HepG2 (cell line): ENCODE measurements around the gene SDK1. TPM values are rescaled to one million over a fixed set of nuclear protein-coding genes. Genes with fewer than 3 reads are reported as not detected.

Experiments
- ATM ChIP-seq: fragments of 450-650 bp; IDR thresholded peaks from 2 replicates; pipeline ENCODE4 v1.7.1; 2017; ENCODE audit warnings: mild to moderate bottlenecking, borderline replicate concordance
- CAMTA2 ChIP-seq: sonication (generic); formaldehyde crosslinking; IDR thresholded peaks from 2 replicates; pipeline ENCODE4 v1.4.0; 2020; ENCODE audit warnings: mild to moderate bottlenecking, missing genetic modification reagents, borderline replicate concordance
- EP300 ChIP-seq, 3 experiments: sonication (generic) in 1 of 3; formaldehyde crosslinking in 1 of 3; IDR thresholded peaks; 2 replicates each; pipeline versions ENCODE4 v1.5.1 to v1.6.1; 2011 to 2020; ENCODE audit warnings: low read depth in 2 of 3, low read length in 2 of 3, borderline replicate concordance in 1 of 3, improper control_type of control experiment in 1 of 3, mild to moderate bottlenecking in 1 of 3, missing genetic modification reagents in 1 of 3, moderate library complexity in 1 of 3
- HDAC2 ChIP-seq: sonication (generic); formaldehyde crosslinking; IDR thresholded peaks from 2 replicates; pipeline ENCODE4 v1.4.0; 2020; ENCODE audit warnings: missing genetic modification reagents
- NCOA1 ChIP-seq: sonication (generic); formaldehyde crosslinking; IDR thresholded peaks from 2 replicates; pipeline ENCODE4 v1.9.0; 2021; ENCODE audit warnings: missing genetic modification reagents
- TCF12 ChIP-seq, 2 experiments: fragments of 450-650 bp in 1 of 2; sonication (generic) in 1 of 2; formaldehyde crosslinking in 1 of 2; IDR thresholded peaks; 2 replicates each; pipeline versions ENCODE4 v1.6.1 to v1.8.0; 2017 to 2022; ENCODE audit warnings: antibody characterized with exemption in 1 of 2, mild to moderate bottlenecking in 1 of 2, missing genetic modification reagents in 1 of 2, moderate library complexity in 1 of 2
- YEATS2 ChIP-seq: sonication (generic); formaldehyde crosslinking; IDR thresholded peaks from 2 replicates; pipeline ENCODE4 v1.4.0; 2020; ENCODE audit warnings: missing genetic modification reagents, borderline replicate concordance
- ZFX ChIP-seq: sonication (generic); formaldehyde crosslinking; IDR thresholded peaks from 2 replicates; pipeline ENCODE4 v1.4.0; 2020; ENCODE audit warnings: mild to moderate bottlenecking, low read depth, missing genetic modification reagents, moderate library complexity
- ZFYVE20 ChIP-seq: sonication (generic); formaldehyde crosslinking; IDR thresholded peaks from 2 replicates; pipeline ENCODE4 v1.8.0; 2023; ENCODE audit warnings: low read depth, mild to moderate bottlenecking, moderate library complexity, missing genetic modification reagents, borderline replicate concordance
- ZNF136 ChIP-seq: sonication (generic); formaldehyde crosslinking; IDR thresholded peaks from 2 replicates; pipeline ENCODE4 v1.8.1; 2022; ENCODE audit warnings: low read depth, mild to moderate bottlenecking, moderate library complexity, missing genetic modification reagents
- ZNF296 ChIP-seq: sonication (generic); formaldehyde crosslinking; conservative IDR thresholded peaks from 2 replicates; pipeline ENCODE4 v1.5.0; 2020; ENCODE audit warnings: mild to moderate bottlenecking, missing genetic modification reagents
- ZNF432 ChIP-seq: sonication (generic); formaldehyde crosslinking; IDR thresholded peaks from 2 replicates; pipeline ENCODE4 v1.5.0; 2020; ENCODE audit warnings: missing genetic modification reagents, mild to moderate bottlenecking, borderline replicate concordance
- ZNF496 ChIP-seq: sonication (generic); formaldehyde crosslinking; IDR thresholded peaks from 2 replicates; pipeline ENCODE4 v1.8.1; 2023; ENCODE audit warnings: mild to moderate bottlenecking, moderate library complexity, missing genetic modification reagents; ENCODE audit not compliant: insufficient replicate concordance
- ZNF564 ChIP-seq: sonication (generic); formaldehyde crosslinking; IDR thresholded peaks from 2 replicates; pipeline ENCODE4 v1.8.1; 2023; ENCODE audit warnings: mild to moderate bottlenecking, missing genetic modification reagents
- ZNF772 ChIP-seq: sonication (generic); formaldehyde crosslinking; IDR thresholded peaks from 2 replicates; pipeline ENCODE4 v1.5.0; 2020; ENCODE audit warnings: mild to moderate bottlenecking, missing genetic modification reagents
- polyA plus RNA-seq, 8 experiments: library from polyadenylated mRNA; depleted of rRNA in 3 of 8; stranded (reverse) in 7 of 8; unstranded in 1 of 8; fragments of >200 nt; fragmentation: Illumina TruSeq in 4 of 8; extraction: Trizol in 4 of 8; gene quantifications; 2 replicates each; pipeline versions ENCODE4 v1.2.1 to v1.2.3, GENCODE V29; 2011 to 2016; ENCODE audit warnings: low read depth in 4 of 8, missing spikeins in 1 of 8, mixed read lengths in 1 of 8; ENCODE audit not compliant: insufficient read depth in 1 of 8
- total RNA-seq, 5 experiments: library from RNA; depleted of rRNA; stranded (reverse); fragments of >200 nt; fragmentation: Illumina TruSeq; extraction: Trizol; gene quantifications; 2 replicates each; pipeline ENCODE4 v1.2.3, GENCODE V29; 2016; ENCODE audit warnings: low read depth in 1 of 5
- TF ChIP-seq, protein P1 (sequence below): IDR thresholded peaks from 2 replicates; pipeline ENCODE4 v1.6.1; 2012; ENCODE audit warnings: low read depth, low read length, improper control_type of control experiment
- TF ChIP-seq, protein P2 (sequence below): sonication (generic); formaldehyde crosslinking; IDR thresholded peaks from 2 replicates; pipeline ENCODE4 v1.5.0; 2020; ENCODE audit warnings: missing genetic modification reagents
- TF ChIP-seq, protein P3 (sequence below): IDR thresholded peaks from 2 replicates; pipeline ENCODE4 v1.6.1; 2016; ENCODE audit warnings: mild to moderate bottlenecking
- TF ChIP-seq, protein P4 (sequence below): sonication (generic); formaldehyde crosslinking; IDR thresholded peaks from 2 replicates; pipeline ENCODE4 v1.5.1; 2020; ENCODE audit warnings: missing genetic modification reagents, mild to moderate bottlenecking, borderline replicate concordance
- TF ChIP-seq, protein P5 (sequence below): sonication (generic); formaldehyde crosslinking; IDR thresholded peaks from 2 replicates; pipeline ENCODE4 v1.5.0; 2020; ENCODE audit warnings: missing genetic modification reagents, mild to moderate bottlenecking, borderline replicate concordance
- TF ChIP-seq, protein P6 (sequence below): sonication (generic); formaldehyde crosslinking; IDR thresholded peaks from 2 replicates; pipeline ENCODE4 v1.9.0; 2021; ENCODE audit warnings: missing genetic modification reagents, borderline replicate concordance

SDK1 gene
- total and polyA plus RNA-seq, 2 of the 13 experiments (the other 11 are each of a cell fraction or from before 2014, with no cell fraction given) = 0.35 to 2.4 TPM

DNA sequence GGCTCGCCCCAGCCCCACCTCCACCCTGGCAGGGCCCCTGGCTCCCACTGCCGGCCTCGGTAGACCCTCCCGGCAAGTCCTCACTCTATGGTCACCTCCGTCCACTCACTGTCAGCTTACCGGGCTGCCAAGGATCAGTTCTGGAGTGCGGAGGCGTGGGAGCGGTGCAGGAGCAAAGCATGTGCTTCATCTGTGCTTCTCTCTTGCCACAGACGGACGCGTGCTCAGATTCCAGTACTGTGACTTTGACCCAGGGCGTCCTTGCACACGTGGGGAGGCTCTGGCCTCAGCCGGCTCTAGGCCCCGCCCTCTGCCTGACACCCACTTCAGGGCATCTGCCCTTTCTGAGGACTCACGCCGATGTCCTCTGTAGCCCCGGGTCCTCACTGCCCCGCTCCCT, 833.6 kb downstream of the SDK1 start (continued):
- TF ChIP-seq, protein P1, sequence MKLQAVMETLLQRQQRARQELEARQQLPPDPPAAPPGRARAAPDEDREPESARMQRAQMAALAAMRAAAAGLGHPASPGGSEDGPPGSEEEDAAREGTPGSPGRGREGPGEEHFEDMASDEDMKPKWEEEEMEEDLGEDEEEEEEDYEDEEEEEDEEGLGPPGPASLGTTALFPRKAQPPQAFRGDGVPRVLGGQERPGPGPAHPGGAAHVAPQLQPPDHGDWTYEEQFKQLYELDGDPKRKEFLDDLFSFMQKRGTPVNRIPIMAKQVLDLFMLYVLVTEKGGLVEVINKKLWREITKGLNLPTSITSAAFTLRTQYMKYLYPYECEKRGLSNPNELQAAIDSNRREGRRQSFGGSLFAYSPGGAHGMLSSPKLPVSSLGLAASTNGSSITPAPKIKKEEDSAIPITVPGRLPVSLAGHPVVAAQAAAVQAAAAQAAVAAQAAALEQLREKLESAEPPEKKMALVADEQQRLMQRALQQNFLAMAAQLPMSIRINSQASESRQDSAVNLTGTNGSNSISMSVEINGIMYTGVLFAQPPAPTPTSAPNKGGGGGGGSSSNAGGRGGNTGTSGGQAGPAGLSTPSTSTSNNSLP = no peak
- TF ChIP-seq NCOA1 (CRISPR knock-in tag) (no peak), ZNF564 (CRISPR knock-in tag) (no peak), YEATS2 (CRISPR knock-in tag) (0 out of 2 replicates have a peak, but pooled peaks have one; percentile 13), ATM (no peak), ZNF432 (no peak), ZNF296 (CRISPR knock-in tag) (no peak), CAMTA2 (CRISPR knock-in tag) (no peak), ZNF496 (CRISPR knock-in tag) (no peak), HDAC2 (CRISPR knock-in tag) (no peak), TCF12 (IDR thresholded peaks at IDR 0.05) (no peak), TCF12 (CRISPR knock-in tag; IDR thresholded peaks at IDR 0.05) (no peak), EP300 (IDR thresholded peaks at IDR 0.05; ENCODE audit: low read depth in 2 of 2, low read length in 2 of 2) (no peak), EP300 (CRISPR knock-in tag; IDR thresholded peaks at IDR 0.05; ENCODE audit: borderline replicate concordance) (no peak), ZFYVE20 (CRISPR knock-in tag) (no peak), ZNF772 (CRISPR knock-in tag) (no peak), ZFX (CRISPR knock-in tag) (no peak; the same call in 1 of the 2 replicates), ZNF136 (0 out of 2 replicates have a peak, but pooled peaks have one; percentile 32)
- TF ChIP-seq, protein P2, sequence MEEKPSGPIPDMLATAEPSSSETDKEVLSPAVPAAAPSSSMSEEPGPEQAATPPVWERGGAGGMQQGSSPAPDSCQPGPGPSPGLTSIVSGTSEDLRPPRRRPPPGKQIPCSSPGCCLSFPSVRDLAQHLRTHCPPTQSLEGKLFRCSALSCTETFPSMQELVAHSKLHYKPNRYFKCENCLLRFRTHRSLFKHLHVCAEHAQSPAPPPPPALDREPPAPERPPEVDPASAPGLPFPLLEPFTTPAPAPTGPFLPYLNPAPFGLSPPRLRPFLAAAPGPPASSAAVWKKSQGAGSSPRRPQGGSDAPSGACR (CRISPR knock-in tag) = no peak
- TF ChIP-seq, protein P3, sequence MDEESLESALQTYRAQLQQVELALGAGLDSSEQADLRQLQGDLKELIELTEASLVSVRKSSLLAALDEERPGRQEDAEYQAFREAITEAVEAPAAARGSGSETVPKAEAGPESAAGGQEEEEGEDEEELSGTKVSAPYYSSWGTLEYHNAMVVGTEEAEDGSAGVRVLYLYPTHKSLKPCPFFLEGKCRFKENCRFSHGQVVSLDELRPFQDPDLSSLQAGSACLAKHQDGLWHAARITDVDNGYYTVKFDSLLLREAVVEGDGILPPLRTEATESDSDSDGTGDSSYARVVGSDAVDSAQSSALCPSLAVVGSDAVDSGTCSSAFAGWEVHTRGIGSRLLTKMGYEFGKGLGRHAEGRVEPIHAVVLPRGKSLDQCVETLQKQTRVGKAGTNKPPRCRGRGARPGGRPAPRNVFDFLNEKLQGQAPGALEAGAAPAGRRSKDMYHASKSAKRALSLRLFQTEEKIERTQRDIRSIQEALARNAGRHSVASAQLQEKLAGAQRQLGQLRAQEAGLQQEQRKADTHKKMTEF (CRISPR knock-in tag) = 0 out of 2 replicates have a peak, but pooled peaks have one; percentile 18
- TF ChIP-seq, protein P4, sequence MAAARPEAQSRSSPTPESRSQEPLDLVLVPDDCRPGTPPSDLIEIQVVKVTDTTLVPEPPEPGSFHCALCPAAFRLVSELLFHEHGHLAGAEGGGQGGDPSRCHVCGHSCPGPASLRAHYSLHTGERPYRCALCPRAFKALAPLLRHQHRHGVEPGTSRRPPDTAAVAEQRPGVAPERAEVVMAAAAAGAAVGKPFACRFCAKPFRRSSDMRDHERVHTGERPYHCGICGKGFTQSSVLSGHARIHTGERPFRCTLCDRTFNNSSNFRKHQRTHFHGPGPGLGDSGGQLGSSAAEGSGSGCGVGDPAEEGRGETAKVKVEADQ (CRISPR knock-in tag) = no peak
- TF ChIP-seq, protein P5, sequence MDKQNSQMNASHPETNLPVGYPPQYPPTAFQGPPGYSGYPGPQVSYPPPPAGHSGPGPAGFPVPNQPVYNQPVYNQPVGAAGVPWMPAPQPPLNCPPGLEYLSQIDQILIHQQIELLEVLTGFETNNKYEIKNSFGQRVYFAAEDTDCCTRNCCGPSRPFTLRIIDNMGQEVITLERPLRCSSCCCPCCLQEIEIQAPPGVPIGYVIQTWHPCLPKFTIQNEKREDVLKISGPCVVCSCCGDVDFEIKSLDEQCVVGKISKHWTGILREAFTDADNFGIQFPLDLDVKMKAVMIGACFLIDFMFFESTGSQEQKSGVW (CRISPR knock-in tag) = no peak
- TF ChIP-seq, protein P6, sequence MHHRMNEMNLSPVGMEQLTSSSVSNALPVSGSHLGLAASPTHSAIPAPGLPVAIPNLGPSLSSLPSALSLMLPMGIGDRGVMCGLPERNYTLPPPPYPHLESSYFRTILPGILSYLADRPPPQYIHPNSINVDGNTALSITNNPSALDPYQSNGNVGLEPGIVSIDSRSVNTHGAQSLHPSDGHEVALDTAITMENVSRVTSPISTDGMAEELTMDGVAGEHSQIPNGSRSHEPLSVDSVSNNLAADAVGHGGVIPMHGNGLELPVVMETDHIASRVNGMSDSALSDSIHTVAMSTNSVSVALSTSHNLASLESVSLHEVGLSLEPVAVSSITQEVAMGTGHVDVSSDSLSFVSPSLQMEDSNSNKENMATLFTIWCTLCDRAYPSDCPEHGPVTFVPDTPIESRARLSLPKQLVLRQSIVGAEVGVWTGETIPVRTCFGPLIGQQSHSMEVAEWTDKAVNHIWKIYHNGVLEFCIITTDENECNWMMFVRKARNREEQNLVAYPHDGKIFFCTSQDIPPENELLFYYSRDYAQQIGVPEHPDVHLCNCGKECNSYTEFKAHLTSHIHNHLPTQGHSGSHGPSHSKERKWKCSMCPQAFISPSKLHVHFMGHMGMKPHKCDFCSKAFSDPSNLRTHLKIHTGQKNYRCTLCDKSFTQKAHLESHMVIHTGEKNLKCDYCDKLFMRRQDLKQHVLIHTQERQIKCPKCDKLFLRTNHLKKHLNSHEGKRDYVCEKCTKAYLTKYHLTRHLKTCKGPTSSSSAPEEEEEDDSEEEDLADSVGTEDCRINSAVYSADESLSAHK = no peak
